ENCODE measurements around the gene ACYP2.
"Not testable (repeated sequence)": the region's sequence is repeated elsewhere in the genome, so short reads cannot be mapped to it uniquely, and the experiment has no call there.

The ACYP2 gene

DNA sequence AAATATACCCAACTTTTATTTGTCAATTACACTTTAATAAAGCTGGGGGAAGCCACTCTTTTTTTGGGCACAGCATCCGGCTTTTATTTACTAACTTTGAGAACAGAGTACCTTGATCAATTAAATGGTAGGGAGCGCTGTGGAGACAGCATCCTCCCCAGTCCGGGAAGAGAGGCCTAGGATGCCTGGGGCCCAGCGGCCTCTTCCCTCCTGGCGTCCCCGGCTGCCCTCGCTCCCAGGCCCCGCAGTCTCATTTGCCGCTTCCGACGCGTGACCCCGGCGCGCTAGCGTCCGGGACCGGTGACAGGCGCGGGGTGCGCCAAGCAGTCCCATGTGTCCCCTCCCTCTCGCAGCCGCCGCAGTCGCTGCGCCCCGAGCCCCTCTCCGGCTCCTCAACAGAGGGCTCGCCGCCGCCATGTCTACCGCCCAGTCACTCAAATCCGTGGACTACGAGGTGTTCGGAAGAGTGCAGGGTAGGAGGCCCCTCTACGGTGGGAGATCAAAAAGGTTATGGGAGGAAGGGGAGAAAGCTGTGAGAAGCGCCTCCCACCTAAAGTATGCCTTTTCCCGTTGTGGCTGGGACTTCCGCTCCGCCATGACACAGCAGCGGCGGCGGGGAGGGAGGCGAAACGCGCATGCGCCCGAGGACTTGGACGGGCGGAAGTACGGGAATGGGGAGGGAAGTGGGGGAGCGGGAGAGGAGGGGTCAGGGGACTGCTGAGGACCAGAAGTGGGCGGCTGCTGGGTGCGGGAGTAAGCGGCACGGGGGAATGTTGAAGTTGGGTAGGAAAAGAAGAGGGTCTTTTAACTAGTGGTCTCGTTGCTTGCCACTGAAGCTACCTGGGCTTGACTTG lies at the start of gene ACYP2:
Gene ACYP2 (plus strand): TSS at position 332 of the 854 bp plus-strand sequence.
- peak; percentile 87 to 89 for DNase-seq

DNA sequence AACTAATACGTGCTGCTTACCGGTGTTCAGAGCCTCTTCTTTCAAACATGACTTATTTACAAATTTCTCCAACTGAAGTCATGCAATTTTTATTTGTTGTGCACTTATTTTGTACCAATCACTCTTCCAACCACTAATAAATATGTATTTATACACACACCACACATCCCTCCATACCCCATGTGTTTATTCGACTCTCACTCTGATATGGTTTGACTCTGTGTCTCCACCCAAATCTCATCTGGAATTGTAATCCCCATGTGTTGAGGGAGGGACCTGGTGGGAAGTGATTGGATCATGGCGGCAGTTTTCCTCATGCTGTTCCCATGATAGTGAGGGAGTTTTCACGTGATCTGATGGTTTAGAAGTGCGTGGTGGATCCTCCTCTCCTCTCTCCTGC lies 49.5 kb upstream of the ACYP2 start:
- no peak for DNase-seq

- DNase-seq = no peak
These were observed 47.5 kb upstream of the ACYP2 start for GRCh38 chr2:54067851-54068375.

- DNase-seq = not testable (repeated sequence)
These were observed 42.9 kb upstream of the ACYP2 start for GRCh38 chr2:54072483-54072882.

GRCh38 chr2:54073796-54074195 lies 41.6 kb upstream of the ACYP2 start:
- no peak for DNase-seq

GRCh38 chr2:54074606-54075341 lies 40.6 kb upstream of the ACYP2 start:
- DNase-seq = no peak

DNA sequence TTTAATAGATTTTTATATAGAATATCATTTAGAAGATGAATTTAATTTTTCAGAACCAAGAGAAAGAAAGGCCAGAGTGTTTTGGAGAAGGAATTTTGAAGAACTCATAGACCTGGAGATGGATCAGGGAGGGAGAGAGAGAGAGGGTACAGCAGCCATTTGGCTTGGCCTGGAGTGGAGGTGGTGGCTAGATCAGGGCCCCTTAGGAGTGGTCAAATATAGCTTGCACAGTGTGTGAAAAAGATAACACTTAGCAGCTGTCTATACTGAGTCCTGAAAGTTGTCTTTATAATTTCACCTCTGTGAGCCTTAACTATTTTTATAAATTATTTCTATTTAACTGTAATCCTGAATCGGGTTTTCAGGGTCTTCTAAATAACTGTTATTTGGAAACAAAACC lies 38.8 kb upstream of the ACYP2 start:
- no peak for DNase-seq

- no peak for DNase-seq
These were observed 38.1 kb upstream of the ACYP2 start for GRCh38 chr2:54077088-54077900.

DNA sequence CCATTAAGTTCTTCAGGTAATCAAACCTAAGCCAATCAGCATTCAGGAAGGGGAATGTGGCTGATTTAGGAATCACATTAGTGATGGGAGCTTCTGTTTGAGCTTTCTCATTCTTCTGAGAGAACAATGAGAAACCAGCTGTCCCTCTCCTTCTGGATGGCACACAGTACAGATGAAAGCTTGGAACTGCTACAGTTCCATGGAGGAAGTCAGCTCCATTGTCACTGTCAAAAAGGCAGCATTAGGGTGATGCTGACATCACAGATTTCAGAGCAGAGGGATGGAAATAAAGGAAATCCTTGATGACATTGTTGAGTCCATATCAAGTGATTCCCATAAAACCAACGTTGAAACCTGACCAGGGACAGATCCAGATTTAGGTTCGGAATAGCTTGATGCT lies 36.1 kb upstream of the ACYP2 start:
- no peak for DNase-seq

- DNase-seq = no peak
These were observed 33.8 kb upstream of the ACYP2 start for GRCh38 chr2:54081574-54081973.

- no peak for DNase-seq
These were observed 32.4 kb upstream of the ACYP2 start for GRCh38 chr2:54083021-54083420.

DNA sequence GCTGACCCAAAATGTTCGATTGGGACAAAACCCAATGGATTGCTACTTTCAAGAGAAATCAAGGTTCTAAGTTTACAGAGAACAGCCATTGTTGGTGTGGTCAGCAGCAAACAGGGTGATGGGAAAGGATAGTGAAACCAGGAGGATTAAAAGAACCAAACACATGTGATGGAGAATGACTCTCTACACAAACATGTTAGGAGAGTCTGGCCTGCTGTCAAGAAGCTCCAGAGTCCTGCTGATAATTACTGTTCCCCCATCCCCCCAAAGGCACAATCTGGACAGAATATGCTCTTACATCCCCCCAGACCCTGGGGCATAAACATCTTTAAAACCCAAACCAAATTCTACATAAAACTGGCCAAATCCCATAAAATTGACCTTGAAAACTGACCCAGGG lies 32.0 kb upstream of the ACYP2 start:
- DNase-seq = no peak

GRCh38 chr2:54084600-54084999 lies 30.8 kb upstream of the ACYP2 start:
- no peak for DNase-seq

GRCh38 chr2:54085069-54085468 lies 30.3 kb upstream of the ACYP2 start:
- DNase-seq = no peak

DNA sequence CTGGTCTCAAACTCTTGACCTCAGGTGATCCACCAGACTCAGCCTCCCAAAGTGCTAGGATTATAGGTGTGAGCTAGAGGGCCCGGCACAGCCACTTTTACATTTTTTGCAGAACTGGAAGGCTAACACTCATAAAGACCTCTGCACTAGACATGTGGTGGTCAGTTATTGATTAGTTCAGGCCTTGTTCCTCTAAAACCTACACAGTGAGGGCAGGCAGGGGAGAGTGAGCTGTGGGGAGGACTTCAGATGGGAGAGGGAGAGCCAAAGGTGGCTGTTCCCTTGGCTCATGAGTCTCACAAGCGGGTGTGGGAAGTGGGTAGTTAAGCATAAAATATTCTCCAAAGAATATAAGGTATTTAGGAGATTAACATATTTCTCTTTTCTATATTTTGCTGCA lies 29.3 kb upstream of the ACYP2 start:
- no peak for DNase-seq

DNA sequence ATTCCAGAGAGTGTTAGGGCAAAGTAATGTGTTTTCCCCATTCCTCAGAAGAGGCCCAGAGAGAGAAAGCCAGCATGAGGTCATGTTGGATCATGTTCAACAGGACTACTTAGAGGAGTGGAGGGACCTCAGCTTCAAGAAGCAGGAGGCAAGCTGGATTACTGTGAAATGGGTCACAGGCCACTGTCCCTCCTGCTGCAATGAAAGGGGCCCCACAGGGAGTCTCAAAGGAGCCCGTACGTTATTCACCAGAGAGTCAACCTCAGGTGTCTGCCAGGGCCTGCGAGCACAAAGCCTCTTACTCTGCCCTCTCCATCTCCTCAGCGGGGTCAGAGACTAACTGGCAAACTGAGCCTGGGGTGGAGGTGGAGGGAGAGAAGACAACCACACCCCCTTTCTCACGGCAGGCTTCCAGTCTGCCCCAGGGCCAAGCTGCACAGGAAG lies 27.2 kb upstream of the ACYP2 start:
- DNase-seq = no peak

DNA sequence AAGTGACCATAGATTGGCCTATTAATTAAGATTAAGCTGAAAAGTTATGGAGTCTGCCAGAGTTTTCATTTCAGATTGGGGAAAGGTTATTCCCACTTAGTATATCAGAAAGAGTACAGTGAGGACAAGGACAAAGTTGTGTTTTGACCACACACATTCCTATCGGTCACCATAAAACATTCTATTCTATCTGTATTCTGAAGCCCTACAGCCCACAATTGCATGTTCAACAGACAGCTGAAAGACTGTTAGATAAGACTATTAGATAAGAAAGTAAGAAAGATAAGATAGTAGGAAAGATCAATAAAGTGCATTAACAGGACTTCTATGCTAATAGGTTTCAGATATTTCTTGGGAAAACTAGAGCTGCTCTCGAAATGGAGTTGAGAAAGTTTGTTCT lies 26.7 kb upstream of the ACYP2 start:
- DNase-seq = no peak

- DNase-seq = no peak
These were observed 24.8 kb upstream of the ACYP2 start for GRCh38 chr2:54090521-54091117.

DNA sequence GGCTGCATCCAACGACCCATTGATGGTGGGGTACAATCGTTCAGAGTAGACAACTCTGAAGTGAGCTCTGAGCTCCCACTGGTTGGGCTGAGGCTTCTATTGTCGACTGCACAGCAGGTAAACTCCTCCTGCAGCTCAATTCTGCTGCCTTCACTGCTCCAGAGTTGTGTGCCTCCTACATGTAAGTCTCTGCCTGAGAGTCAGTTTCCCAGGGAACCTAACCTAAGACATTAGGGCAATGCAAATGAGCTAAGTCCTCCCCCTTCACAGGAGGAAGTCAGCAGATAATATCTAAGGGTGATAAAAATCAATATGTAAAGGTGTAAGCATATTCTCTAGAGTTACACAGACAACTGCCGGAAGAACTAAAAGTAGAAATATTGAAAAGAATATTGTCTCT lies 22.5 kb upstream of the ACYP2 start:
- no peak for DNase-seq

GRCh38 chr2:54095406-54095805 lies 20.0 kb upstream of the ACYP2 start:
- not testable (repeated sequence) for DNase-seq

GRCh38 chr2:54096141-54096540 lies 19.3 kb upstream of the ACYP2 start:
- not testable (repeated sequence) for DNase-seq

DNA sequence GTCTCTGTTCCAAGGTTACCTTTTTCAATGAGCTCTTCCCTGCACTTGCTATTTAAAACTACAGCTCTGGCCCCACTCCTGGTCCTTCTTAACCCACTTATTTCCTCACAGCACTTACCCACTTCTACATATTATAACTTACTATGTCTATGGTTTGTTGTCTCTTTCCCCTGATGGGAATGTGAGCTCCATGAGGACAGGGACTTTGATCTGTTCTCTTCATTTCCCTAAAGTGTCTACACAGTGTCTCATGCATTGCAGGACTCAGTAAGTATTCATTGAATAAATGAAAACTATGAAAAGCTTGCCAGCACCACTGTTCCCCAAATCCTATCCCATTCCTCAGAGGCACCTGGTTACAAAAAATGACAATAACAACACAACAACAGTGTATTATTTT lies 18.3 kb upstream of the ACYP2 start:
- DNase-seq = no peak

- DNase-seq = no peak
These were observed 16.0 kb upstream of the ACYP2 start for GRCh38 chr2:54099370-54099769.

Data from bone marrow (tissue), 2 donors.